Fibroblast of skin of right quadriceps (primary cell): ENCODE data around the gene KLHL3.

Experiments used
- DNase-seq: peaks from one replicate; pipeline ENCODE4 v3.0.0-alpha.2; 2013

Gene KLHL3

DNA sequence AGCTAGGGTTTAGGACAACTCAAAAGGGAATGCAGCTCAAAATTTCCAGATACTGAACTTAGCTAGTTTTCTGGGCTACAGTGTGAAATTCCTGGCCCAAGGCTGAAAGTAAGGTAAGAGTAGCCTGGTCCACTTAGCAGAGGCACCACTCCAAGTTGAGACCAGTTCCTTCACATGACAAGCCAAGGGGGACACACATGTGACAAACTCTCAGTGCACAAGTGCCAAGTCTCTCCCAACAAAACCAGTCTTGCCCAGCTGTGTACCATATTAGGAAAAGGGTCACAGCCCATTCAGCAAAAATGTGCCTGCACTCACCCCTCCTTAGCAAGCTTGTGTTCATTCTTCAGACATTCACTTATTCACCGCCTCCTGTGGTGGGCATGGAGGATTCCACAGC, 27.8 kb downstream of the KLHL3 start:
- no peak for DNase-seq

DNA sequence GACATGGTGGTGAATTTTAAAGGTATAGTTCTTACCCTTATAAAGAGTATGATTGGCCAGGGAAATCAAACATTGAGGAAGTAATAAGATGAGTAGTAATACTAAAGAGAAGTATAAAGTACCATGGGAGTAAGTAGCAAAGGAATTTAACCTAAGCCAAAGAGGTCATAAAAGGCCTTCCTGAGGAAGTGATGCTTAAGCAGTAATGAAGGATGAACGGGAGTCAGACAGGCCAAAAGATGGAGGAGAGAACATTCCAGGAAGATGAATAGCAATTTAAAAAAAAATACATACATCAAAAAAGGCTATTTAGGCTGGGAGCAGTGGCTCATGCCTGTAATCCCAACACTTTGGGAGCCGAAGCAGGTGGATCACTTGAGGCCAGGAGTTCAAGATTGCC, 29.0 kb downstream of the KLHL3 start:
- DNase-seq = peak; percentile 31

DNA sequence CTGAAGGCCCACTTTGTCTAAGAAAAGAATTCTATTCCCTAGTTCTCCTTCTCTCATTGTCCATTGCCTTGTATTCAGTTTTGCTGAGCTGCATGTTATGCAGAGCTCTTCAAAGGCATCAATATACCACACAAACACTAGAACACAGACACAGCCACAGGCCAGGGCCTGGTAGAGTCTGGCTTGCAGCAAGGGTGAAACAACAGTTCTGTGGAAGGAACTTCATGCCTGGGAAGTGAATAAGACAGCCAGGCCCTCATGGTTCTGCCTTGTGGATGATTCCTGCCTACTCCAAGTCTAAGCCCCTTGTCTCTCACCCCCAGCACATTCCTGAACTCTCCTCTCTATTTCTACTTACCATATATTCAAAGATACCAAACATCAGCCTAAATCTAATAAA, 30.8 kb downstream of the KLHL3 start:
- DNase-seq = no peak

DNA sequence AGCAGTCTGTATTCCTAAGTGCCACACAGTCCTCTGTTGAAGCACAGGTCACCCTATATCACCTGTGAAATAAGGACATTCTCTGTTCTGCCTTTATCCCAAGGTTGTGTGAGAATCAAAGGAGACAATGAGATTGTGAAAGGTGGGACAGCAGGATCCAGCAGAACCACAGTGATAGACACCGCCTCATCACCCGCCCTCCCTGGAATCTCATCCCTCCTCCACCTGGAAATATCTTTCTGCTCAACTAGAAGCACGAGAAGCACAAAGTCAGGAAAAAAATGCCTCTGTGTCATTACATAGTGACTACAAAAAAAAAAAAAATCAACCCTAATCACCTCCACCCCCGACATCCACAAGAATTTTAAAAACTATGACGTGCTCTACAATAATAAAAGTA, 32.3 kb downstream of the KLHL3 start:
- no peak for DNase-seq

DNA sequence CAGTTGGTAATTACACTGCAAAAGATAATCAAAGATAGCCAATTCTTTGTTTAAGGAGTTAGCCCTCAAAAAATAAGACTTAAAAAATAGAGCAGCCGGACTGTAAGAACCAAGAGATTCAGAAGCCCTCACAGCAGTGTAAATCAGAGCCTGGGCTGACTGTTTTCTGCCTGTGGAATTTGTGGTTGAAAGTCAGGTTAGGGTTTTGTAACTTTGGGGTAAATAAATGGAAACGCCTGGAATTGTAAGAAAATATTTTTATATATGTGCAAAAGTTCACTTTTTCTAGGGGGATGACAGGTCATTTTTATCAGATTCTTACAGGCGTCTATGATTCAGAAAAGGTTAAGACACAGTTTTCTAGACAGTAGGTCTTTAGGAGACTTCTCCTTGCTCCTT, 35.6 kb downstream of the KLHL3 start:
- DNase-seq = peak; percentile 5

DNA sequence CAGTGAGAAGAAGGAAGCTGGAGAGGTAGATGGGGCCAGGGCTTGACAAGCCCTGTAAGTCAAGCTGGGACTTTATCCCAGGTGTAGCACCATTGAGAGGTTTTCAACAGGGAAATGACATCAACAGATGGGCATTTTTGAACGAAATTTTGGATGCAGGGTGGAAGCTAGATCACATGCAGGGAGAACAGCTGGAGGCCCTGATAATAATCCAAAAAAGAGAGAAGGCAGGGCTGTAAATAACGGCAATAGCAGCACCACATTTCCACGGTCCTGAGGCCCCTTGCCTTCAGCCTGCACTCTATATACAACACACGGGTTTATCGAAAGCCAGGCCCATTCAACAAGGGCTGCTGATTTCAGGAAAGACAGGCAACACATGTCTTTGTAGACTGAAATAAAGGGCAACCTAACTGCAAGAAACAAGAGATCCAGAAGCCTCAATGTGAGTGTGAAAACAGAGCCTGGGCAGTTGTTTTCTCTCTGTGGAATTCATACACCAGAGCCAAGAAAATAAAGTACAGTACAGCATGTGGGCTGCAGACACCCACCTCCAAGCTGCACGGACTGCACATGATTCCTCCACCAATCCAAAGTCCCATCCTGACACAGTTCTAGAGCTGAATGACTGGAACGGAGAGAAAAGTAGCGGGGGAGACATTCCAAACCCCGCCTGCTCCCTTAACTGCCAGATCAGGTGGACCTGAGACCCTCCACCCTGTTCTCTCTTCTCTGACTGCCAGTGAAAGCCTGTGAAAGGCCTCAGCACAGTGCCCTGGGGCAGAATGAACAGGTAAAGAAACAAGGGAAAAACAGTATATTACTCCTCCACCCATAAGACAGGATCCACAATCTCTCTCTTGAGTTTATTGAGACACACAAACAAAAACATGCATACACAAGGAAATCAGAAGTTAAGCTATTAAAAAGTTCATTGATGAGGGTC, 36.3 kb downstream of the KLHL3 start:
- no peak for DNase-seq

DNA sequence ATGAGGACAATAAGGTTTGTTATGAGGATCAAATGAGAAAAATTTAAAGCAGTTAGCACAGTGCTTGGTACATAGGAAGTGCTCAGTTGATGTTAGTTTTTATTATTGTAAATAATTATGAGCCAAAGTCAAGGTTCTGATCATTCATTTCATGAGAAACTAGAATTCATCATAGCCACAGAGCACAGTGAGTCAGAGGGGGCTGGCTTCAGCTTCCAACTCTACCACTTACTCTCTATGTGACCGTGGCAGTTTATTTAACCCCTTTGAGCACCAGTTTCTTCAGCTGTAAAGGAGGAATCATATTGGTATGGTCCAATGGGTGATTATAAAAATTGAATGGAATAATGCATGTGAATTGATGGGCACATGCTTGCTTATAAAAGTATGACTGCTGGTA, 39.4 kb downstream of the KLHL3 start:
- DNase-seq = peak; percentile 32

DNA sequence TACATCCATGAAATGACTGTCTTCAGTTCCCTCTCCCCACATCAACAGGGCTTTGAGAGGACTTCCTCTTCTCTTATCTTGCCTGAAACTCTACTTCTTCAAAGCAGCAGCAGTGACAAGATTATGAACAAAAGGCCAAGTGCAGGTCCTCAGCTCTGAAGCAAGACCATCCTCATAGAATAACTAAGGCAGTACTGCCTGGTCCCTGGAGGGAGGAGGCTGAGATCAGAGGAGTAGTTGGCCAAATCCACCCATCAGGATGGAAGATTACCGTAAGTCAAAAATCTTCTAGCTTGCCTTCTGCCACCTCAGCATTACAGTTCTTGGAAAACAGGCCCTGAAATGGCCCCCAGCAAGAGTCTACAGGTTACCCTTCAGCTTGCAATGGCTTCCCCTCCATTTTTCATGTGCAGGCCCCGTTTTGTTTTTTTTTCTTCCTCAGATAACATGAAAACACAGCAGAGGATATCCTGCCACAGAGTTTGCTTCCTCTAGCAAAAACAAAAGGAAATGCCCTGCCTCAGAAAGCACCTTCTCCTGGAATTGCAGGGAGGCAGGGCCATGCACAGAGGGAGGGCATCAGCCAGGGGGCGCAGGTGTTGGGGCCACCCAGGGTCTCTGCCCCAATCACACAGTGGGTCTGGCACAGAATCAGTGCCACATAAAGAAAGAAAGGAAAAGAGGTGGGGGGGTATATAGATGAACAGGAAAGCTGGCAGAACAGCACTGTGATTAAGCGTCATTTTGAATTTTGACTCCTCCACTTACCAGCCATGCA, 40.0 kb downstream of the KLHL3 start:
- DNase-seq = no peak

DNA sequence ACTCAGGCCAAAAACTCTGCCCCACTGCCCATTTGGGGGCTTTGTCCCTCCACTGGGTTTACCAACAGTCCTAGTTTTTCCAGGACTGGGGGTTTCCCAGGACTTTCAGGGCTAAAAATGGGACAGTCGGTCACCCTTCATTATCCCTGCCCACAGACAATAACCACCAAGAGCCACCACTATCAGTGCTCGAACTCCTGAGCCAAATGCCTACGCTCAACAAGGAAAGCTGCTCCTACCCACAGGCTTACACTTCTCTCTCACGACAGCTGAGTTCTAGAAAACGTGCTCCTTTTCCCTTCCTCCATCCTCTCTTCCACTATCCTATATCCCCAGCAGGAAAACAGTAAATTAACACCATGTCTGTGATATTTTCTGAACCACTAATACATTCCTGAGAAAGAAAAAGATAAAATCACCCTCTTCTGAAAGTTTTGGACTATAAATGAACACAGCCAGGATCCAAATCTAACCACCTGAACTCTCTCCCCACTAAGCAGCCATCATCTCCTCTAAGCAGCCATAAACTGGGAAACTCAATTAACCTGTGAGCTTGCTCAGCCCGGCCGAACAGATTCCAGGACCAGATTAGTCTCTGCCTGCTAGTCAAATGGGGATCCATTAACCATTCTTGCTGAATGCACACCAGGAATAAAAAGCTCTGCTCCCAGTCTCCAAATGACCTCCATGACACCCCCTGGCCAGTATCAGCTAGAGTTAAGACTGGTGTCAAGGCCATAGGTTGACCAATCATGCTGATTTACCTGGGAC, 41.8 kb downstream of the KLHL3 start:
- DNase-seq = no peak

DNA sequence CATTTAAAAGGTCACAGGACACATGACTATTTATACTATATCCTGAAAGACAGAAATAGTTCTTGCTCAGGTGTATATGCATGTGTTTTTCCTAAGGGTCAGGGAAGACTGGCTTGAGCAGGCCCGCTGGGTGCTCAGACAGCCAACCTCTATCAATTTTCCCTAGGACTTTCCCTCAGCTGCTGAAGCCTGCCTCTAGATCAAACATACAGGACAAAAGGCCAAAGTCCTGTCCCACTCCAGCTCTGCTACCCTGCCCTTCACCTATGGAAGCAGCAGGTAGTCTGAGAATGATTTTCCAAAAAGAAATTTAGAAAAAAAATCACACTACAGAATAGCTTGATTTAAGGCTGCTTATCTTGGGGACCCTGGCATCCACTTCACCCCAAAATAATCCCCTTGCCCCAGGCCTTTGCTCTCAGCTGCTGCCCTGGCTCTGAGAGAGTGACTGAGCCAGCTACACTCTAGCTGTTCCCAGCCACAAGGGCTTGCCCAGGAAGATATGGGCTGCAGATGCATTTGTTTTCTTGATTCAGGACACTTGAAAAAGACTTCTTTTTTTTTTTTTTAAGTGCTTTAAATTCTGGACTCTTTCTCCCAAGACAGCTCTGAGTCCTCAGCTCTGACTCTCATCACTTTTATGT, 42.5 kb downstream of the KLHL3 start:
- no peak for DNase-seq

DNA sequence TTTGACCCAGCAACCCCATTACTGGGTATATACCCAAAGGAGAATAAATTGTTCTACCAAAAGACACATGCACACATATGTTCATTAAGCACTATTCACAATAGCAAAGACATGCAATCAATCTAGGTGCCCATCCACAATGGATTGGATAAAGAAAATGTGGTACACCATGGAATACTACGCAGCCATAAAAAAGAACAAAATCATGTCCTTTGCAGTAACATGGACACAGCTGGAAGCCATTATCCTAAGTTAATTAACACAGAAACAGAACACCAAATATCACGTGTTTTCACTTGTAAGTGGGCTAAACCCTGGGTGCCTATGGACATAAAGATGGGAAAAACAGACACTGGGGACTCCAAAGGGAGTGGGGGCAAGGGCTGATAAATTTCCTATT, 46.6 kb downstream of the KLHL3 start:
- no peak for DNase-seq

DNA sequence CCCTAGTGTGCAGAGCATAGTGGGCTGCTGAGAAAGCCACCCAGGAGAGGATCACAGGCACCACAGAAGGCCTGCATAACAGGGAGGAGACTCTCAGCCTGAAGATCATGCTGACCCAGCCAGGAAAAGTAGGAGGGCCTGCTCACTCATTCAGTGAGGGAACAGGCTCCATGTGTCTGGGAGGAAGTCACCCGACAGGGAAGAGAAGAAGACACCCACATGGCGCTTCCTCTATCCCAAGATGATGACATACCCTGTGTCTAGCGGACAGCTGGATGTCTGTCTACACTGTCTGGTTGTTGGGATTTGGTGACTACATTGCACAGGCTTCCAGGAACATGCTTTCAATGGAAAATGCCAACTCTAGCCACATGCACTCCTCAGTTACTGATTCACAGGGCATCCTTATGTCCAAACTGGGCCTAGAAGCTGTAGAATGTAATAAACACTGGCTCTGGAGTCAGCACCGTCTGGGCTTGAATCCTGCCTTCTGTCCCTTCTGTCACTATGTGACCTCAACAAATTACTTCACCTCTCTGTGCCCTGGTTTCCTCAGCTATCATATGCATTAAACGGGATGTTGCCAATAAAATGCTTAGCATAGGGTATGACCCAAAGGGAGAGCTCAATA, 47.6 kb downstream of the KLHL3 start:
- peak; percentile 9 for DNase-seq

DNA sequence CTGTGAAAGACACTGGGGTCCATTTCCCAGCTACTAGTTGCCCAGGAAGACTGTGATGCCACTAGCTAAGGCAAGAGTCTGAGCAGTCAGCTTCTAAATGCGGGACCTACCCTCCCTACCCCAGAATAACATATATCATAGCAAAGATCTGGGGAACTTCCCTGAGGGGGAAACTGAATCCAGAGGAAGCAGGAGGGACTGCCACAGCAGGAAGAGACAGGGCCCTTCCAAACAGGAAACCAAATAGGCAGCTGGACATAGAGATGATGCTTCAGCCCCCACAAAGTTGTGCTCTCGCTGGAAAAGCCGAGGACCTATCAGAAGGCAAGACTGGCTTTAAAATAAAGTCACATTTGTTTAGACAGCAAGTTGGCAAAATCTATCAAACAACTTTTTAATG, 51.1 kb downstream of the KLHL3 start:
- no peak for DNase-seq

DNA sequence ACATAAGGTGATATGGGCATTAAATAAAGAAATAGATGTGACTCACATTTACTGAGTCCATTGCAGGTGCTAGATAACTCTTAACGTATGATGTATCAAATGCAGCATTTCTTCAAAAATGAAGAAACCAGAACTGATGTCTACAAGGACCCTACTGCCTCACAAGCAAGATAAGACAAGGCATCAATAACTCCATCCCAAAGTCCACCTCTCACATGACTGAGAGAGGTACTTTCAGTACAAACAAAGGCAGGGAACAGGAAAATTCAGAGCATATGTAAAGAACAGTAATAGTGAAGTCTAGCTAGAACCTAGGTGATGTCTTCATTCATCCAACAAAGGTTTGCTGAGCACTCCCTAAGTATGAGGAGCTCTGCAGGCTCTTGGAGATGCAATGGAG, 54.7 kb downstream of the KLHL3 start:
- no peak for DNase-seq

DNA sequence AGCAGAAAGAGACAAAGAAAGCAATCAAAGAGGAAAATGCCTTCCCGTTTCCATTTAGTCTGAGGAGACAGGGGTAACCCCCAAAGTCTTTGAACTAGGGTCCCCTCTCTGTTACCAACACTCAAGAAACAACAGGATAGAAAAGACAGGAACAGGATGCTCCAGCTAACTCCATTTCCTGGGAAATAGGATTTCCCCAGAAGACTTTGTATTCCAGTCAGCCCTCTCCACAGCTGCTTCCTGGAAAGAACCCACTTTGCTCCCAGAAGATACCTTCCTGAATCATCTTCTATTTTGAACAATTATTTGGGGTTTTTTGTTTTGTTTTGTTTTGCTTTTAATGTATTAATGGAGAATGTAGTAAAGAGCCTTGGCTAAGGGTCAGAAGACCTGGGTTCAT, 56.0 kb downstream of the KLHL3 start:
- no peak for DNase-seq

DNA sequence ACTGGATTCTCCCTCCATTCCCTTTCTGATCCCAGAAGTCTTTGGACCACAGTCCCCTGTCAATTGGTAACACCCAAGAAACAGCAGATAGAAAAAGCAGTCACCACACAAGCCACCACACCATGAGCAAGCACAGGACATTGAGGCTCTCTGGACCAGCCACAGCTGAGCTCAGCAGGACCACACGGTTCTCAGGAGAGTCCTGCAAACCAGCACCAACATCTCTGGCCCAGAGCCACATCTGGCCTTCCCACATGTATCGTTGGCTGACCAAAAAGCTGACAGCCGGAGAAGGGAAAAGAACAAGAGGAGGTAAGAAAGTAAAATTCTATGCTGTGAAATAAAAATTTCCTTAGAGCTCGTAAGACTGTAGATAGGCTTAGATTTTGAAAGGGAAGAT, 56.7 kb downstream of the KLHL3 start:
- DNase-seq = no peak

DNA sequence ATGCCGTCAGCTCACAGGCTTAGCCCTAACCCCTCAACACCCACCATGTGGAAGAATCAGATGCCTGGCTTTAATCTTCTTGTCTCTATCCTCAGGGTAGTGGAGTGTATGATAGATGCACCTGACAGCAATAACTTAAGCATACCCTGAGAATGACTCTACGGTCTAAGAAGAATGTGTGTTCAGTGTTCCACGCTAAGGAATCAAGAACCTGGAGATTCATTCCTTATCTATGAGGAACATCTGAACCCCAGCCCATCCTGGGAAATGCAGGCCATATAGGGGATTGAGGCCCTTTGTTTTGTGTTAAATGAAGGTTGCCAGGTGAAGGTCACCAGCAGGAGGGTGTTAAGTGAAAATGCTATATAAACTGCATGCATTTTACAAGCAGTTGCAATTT, 63.0 kb downstream of the KLHL3 start:
- DNase-seq = no peak

DNA sequence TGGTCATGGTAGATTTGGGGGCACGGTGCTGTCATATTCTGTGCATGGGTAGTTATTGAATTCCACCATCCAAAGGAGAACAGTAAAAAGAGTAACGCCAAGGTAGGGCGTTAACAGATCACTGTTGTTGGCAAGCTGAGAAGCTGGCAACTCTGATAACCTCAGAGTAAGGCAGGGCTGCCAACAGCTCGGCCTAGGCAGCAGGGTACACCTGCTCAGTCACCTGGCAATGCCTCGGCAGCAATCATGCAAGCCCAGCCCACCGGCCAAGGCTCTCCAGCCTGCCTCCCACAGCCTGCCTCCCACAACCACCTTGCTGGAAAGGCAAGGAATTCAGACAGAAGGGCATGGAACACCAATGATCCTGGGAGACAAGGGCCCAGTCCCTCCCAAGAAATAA, 63.9 kb downstream of the KLHL3 start:
- no peak for DNase-seq

DNA sequence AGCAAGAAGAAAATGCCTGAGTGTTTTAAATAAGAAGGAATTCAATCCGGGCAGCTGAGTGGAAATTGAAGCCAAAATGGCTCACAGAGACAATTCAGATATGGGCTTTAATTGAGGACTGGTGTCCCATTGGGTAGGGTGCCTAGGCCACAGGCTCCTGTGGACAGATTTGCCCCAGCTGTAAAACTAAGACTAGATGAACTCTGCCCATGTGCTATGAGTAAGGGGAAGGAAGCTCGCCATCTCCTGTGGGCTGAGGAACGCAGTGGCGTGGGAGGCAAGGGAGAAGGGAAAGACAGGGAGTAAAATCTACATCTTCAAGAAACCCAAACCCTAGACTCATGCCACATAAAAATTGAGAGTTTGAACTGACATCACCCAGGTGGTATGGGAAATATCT, 66.1 kb downstream of the KLHL3 start:
- no peak for DNase-seq

DNA sequence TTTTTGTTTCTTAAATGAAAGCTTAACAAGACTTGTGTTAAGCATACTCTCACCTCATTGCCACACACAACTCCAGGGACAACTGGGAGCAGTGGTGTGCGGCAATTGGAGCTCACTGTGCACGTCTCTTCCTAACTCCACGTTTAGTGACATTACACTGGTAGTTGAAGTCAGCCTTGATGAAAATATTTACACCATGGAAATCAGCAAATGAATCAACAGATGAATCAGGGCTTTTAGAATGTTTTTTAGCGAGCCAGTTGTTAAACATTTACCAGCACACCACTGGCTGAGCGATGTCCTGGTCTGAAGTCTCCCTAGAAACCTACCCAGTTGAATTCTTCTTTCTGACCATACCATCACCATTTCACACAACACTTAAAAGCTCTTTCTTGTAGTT, 67.3 kb downstream of the KLHL3 start:
- no peak for DNase-seq

DNA sequence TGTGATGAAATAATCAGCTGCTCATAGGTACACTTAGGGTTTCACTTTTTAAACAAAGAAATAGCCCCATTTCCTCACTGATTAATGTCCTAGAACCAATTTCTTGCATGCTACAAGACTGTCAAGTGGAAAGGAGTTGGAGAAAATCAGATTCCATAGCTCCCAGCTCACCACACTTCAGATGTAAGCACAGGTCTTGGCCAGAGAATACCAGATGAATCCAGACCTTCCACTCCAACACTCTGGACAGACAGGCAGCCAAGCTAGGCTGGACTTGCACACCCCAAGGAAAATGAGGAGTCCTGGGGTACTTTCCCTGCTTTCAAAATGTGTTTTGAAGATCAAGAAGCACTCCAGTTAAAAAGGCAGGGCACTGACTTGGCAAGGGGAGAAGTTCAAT, 68.5 kb downstream of the KLHL3 start:
- no peak for DNase-seq

DNA sequence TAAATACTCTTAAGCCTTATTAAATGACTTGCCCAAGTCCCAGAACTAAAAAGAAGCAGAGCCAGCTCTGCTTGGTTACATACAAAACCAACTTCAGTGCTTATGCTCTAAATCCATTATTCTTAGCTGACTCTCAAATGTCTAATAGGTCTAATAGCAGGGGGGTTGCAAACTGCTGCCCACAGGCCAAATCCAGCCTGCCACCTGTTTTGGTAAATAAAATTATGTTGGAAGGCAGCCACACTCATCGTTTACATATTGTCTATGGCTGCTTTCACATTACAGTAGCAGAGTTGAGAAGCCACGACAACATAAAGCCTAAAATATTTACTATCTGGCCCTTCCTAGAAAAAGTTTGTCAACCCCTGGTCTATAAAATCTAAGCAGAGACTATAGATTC, 69.0 kb downstream of the KLHL3 start:
- DNase-seq = no peak

DNA sequence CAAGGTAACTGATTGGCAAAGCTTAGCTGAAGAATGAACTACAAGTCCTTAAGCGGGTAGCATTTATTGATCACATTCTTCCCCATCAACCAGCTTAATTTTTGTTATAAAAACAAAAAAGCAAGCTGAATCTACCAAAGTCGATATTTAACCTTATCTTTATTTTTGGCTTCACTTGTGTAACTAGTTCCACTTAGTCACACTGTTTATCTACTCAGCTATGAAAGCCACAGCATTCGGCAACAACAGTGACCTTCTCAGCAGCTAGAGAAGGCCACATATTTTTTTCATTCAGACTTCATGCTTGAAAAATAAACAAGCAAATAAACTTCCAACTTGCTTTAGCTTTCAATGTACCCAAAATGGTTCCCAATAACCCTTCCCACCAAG, 69.4 kb downstream of the KLHL3 start:
- DNase-seq = no peak
